H1 (cell line): Measurements from ENCODE around the gene UBE3B. TPM values are rescaled to one million over a fixed set of nuclear protein-coding genes. Genes with fewer than 3 reads are reported as not detected.

Experiments used
- CTCF ChIA-PET: fragments of 300-600 bp; sonication (Branson Sonifier 250); formaldehyde crosslinking; loops from one replicate; lab custom pipeline; 2021; ENCODE audit not compliant: partially characterized antibody; lab: Charles Lee
- POLR2A ChIA-PET: fragments of 300-600 bp; sonication (Branson Sonifier 250); formaldehyde crosslinking; loops from one replicate; lab custom pipeline; 2021; ENCODE audit warnings: inconsistent platforms; ENCODE audit not compliant: partially characterized antibody; lab: Charles Lee
- DNase-seq, 2 experiments: peaks; one replicate each; pipeline versions ENCODE4 v3.0.0 to v3.0.0-alpha.2; 2010 to 2022; ENCODE audit warnings: low spot score in 2 of 2, low read depth in 1 of 2, mixed read lengths in 1 of 2
- FAIRE-seq: peaks from 2 replicates; lab custom pipeline; 2011; peaks lifted over from hg19 to GRCh38; lab: Jason Lieb, UNC
- H2AFZ ChIP-seq: 2 replicates; pipeline ENCODE4 v1.8.1; 2012; ENCODE audit warnings: low read length, inconsistent platforms
- H2AK5ac ChIP-seq: 2 replicates; pipeline ENCODE4 v1.6.1; 2013; ENCODE audit warnings: low read depth, low read length
- H2BK120ac ChIP-seq: replicated peaks from 2 replicates; pipeline ENCODE3; 2013; ENCODE audit warnings: low read depth, low read length, inconsistent platforms
- H2BK12ac ChIP-seq: 2 replicates; pipeline ENCODE4 v1.6.1; 2013; ENCODE audit warnings: low read depth, low read length
- H2BK15ac ChIP-seq: 2 replicates; pipeline ENCODE4 v1.6.1; 2013; ENCODE audit warnings: low read length
- H2BK20ac ChIP-seq: 2 replicates; pipeline ENCODE4 v1.6.1; 2013; ENCODE audit warnings: low read length
- H2BK5ac ChIP-seq: 2 replicates; pipeline ENCODE4 v1.6.1; 2013; ENCODE audit warnings: low read depth, low read length
- H3K14ac ChIP-seq: 2 replicates; pipeline ENCODE4 v1.6.1; 2013; ENCODE audit warnings: inconsistent platforms; ENCODE audit not compliant: insufficient read length
- H3K18ac ChIP-seq: 2 replicates; pipeline ENCODE4 v1.6.1; 2013; ENCODE audit warnings: low read length; ENCODE audit errors: extremely low read depth
- H3K23ac ChIP-seq: 2 replicates; pipeline ENCODE4 v1.6.1; 2013; ENCODE audit warnings: inconsistent platforms; ENCODE audit not compliant: insufficient read length
- H3K23me2 ChIP-seq: 2 replicates; pipeline ENCODE4 v1.6.1; 2013; ENCODE audit warnings: low read depth, low read length
- H3K27ac ChIP-seq: 2 replicates; pipeline ENCODE4 v1.6.1; 2011; ENCODE audit warnings: low read depth, low read length, inconsistent platforms
- H3K27me3 ChIP-seq, 4 experiments: replicated peaks in 1 of 4; 1 replicate in 1 of 4; 2 replicates in 3 of 4; pipeline versions ENCODE4 v1.6.1 to v1.8.1; 2011 to 2013; ENCODE audit warnings: low read length in 3 of 4, mild to moderate bottlenecking in 3 of 4, inconsistent platforms in 2 of 4, mixed read lengths in 2 of 4, moderate library complexity in 1 of 4; ENCODE audit not compliant: control insufficient read depth in 3 of 4, insufficient read depth in 3 of 4; ENCODE audit errors: extremely low read depth in 1 of 4
- H3K36me3 ChIP-seq, 4 experiments: 2 replicates each; pipeline versions ENCODE4 v1.6.1 to v1.8.1; 2011 to 2013; ENCODE audit warnings: mild to moderate bottlenecking in 4 of 4, low read length in 3 of 4, moderate library complexity in 2 of 4, control low read depth in 1 of 4, inconsistent platforms in 1 of 4; ENCODE audit not compliant: insufficient read depth in 4 of 4, control insufficient read depth in 2 of 4
- H3K4ac ChIP-seq: replicated peaks from 2 replicates; pipeline ENCODE3; 2013; ENCODE audit warnings: low read length, low read depth, mixed read lengths, inconsistent platforms; ENCODE audit not compliant: insufficient read length
- H3K4me1 ChIP-seq, 4 experiments: replicated peaks in 1 of 4; 1 replicate in 1 of 4; 2 replicates in 3 of 4; pipeline versions ENCODE4 v1.6.1 to v1.8.1; 2011 to 2013; ENCODE audit warnings: low read length in 3 of 4, inconsistent platforms in 2 of 4, mixed read lengths in 1 of 4; ENCODE audit not compliant: insufficient read depth in 4 of 4, control insufficient read depth in 3 of 4
- H3K4me2 ChIP-seq, 2 experiments: 2 replicates each; pipeline versions ENCODE4 v1.6.1 to v1.8.1; 2011 to 2013; ENCODE audit warnings: low read depth in 2 of 2, low read length in 2 of 2, control low read depth in 1 of 2, inconsistent platforms in 1 of 2, mild to moderate bottlenecking in 1 of 2; ENCODE audit not compliant: insufficient read depth in 1 of 2
- H3K4me3 ChIP-seq, 4 experiments: fragments of 200-600, 300-600 bp in 1 of 4; sonication (generic), shearing (Covaris generic), sonication (Bioruptor Twin) in 1 of 4; 2 replicates each; pipeline versions ENCODE4 v1.5.1 to v1.8.1; 2011 to 2016; ENCODE audit warnings: low read length in 4 of 4, low read depth in 3 of 4, control low read depth in 2 of 4, inconsistent platforms in 2 of 4, mild to moderate bottlenecking in 2 of 4, mixed read lengths in 1 of 4, moderate library complexity in 1 of 4; ENCODE audit not compliant: insufficient read depth in 2 of 4; ENCODE audit errors: extremely low read depth in 1 of 4
- H3K56ac ChIP-seq: replicated peaks from 2 replicates; pipeline ENCODE3; 2013; ENCODE audit warnings: low read depth, mild to moderate bottlenecking, mixed read lengths, low read length, inconsistent platforms; ENCODE audit not compliant: insufficient read length
- H3K79me1 ChIP-seq: 2 replicates; pipeline ENCODE4 v1.6.1; 2013; ENCODE audit warnings: low read depth, low read length, control low read depth
- H3K79me2 ChIP-seq, 2 experiments: 2 replicates each; pipeline versions ENCODE4 v1.6.1 to v1.8.1; 2012 to 2013; ENCODE audit warnings: low read length in 2 of 2, mild to moderate bottlenecking in 2 of 2, inconsistent platforms in 1 of 2; ENCODE audit not compliant: insufficient read depth in 2 of 2, control insufficient read depth in 1 of 2
- H3K9ac ChIP-seq, 4 experiments: replicated peaks in 1 of 4; 1 replicate in 1 of 4; 2 replicates in 3 of 4; pipeline versions ENCODE4 v1.6.1 to v1.8.1; 2011 to 2013; ENCODE audit warnings: low read depth in 3 of 4, low read length in 3 of 4, control low read depth in 2 of 4, mild to moderate bottlenecking in 2 of 4, moderate library complexity in 2 of 4, inconsistent platforms in 1 of 4; ENCODE audit errors: extremely low read depth in 1 of 4
- H3K9me3 ChIP-seq, 2 experiments: 2 replicates each; pipeline versions ENCODE4 v1.6.1 to v1.8.1; 2012 to 2013; ENCODE audit warnings: mild to moderate bottlenecking in 2 of 2, moderate library complexity in 2 of 2, control low read depth in 1 of 2, inconsistent platforms in 1 of 2, low read depth in 1 of 2, low read length in 1 of 2, mixed read lengths in 1 of 2; ENCODE audit not compliant: insufficient read depth in 2 of 2
- H4K20me1 ChIP-seq, 2 experiments: replicated peaks in 1 of 2; 2 replicates each; pipeline versions ENCODE3 to v1.8.1; 2011 to 2013; ENCODE audit warnings: inconsistent platforms in 2 of 2, low read length in 2 of 2, mild to moderate bottlenecking in 1 of 2; ENCODE audit not compliant: insufficient read depth in 2 of 2, control insufficient read depth in 1 of 2
- H4K5ac ChIP-seq: 2 replicates; pipeline ENCODE4 v1.6.1; 2013; ENCODE audit warnings: low read length, low read depth, mixed read lengths, inconsistent platforms; ENCODE audit not compliant: insufficient read length
- H4K8ac ChIP-seq: 2 replicates; pipeline ENCODE4 v1.8.0; 2013; ENCODE audit warnings: mild to moderate bottlenecking, moderate library complexity, low read length, inconsistent platforms; ENCODE audit not compliant: insufficient read depth; ENCODE audit errors: extremely low read depth
- H4K91ac ChIP-seq: replicated peaks from 2 replicates; pipeline ENCODE3; 2013; ENCODE audit warnings: low read length, mixed read lengths, inconsistent platforms; ENCODE audit not compliant: insufficient read length
- CTBP2 ChIP-seq: IDR thresholded peaks from 2 replicates; pipeline ENCODE4 v1.7.0; 2011; ENCODE audit warnings: borderline replicate concordance, mild to moderate bottlenecking, moderate library complexity, mixed read lengths, low read length; ENCODE audit not compliant: insufficient read depth, insufficient read length
- SIN3A ChIP-seq, 2 experiments: IDR thresholded peaks in 1 of 2; conservative IDR thresholded peaks in 1 of 2; 2 replicates each; pipeline ENCODE4 v1.6.1; 2011 to 2012; ENCODE audit warnings: low read length in 2 of 2, improper control_type of control experiment in 1 of 2, low read depth in 1 of 2, mild to moderate bottlenecking in 1 of 2
- WGBS, 2 experiments: shearing (Covaris generic) in 1 of 2; methylation state at CpG; one replicate each; pipeline versions ENCODE4 v1.1.6 to v1.1.7; 2013 to 2015; ENCODE audit warnings: low lambda C conversion rate in 2 of 2, mixed read lengths in 2 of 2, inconsistent platforms in 1 of 2, low coverage in 1 of 2, missing lambda C conversion rate in 1 of 2; ENCODE audit not compliant: insufficient replicate concordance in 2 of 2, insufficient coverage in 1 of 2, insufficient read length in 1 of 2; ENCODE audit errors: extremely low coverage in 1 of 2, missing lambda C conversion rate in 1 of 2; 5-methylcytosine and 5-hydroxymethylcytosine counted together
- polyA plus RNA-seq, 7 experiments: library from polyadenylated mRNA; depleted of rRNA in 3 of 7; stranded (reverse) in 5 of 7; unstranded in 2 of 7; fragments of >200 nt in 5 of 7; fragments of 200-250 nt in 2 of 7; gene quantifications; 1 replicate in 5 of 7; 2 replicates in 1 of 7; 4 replicates in 1 of 7; pipeline versions ENCODE4 v1.2.1 to v1.2.3, GENCODE V29; 2011 to 2013; ENCODE audit warnings: missing spikeins in 2 of 7, mixed read lengths in 2 of 7
- total RNA-seq: library from RNA; stranded (reverse); fragmentation: NEBNext Ultra II Directional; extraction: Animal tissue kit (Norgen Biotek cat#: 25700); gene quantifications from 2 replicates; pipeline ENCODE4 v1.2.1, GENCODE V29; 2021

Gene UBE3B
- total and polyA plus RNA-seq, 2 of the 8 experiments (the other 6 are each of a cell fraction or from before 2014, with no cell fraction given) = 14.0 to 21.1 TPM

DNA sequence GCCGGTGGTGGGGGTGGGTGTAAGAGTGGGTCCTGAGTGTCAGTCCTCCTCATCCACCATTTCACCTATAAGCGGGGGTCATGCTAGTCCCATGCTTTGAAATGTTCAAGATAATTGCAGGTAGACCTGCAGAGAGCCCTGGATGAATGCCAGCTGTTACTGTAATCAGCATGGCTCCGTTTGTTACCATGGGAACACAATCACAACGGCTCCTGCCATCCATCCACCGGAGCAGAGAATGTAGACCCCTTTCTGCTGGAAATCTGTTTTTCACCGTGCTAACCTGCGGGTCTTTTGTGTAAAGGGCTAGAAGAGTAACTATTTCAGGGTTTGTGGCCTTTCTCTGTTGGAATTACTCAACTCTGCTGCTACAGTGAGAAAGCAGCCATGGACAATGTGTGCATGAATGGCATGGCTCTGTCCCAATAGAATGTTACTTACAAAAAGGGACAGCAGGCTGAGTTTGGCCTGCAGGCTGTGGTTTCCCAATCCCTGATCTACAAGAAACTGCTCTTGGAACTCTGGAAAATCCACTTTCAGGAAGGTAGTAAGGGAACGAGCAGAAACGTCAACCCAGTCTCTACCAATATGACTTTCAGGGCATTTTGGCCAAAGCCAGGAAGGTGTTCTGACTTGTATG, 36.5 kb upstream of the UBE3B start:
- Histone ChIP-seq H2BK15ac (no peak overlapping the region), H3K36me3 (no peaks in the 10 kb centered on the region; a peak in 1 of 8 replicates), H3K4me1 (peaks cover 2 to 14% (median 8%) of the 10 kb centered on the region in 4 experiments; a peak in 6 of 7 replicates), H3K27me3 (no peaks in the 10 kb centered on the region), H3K9me3 (no peaks in the 10 kb centered on the region), H2AFZ (no peak overlapping the region), H3K23ac (no peak overlapping the region), H3K14ac (no peak overlapping the region), H3K9ac (no peak overlapping the region), H3K27ac (peak overlapping the region; percentile 63; the same call in 1 of the 2 replicates), H3K4me2 (no peak overlapping the region), H2BK120ac (no peak overlapping the region), H4K8ac (no peak overlapping the region), H2BK12ac (no peak overlapping the region), H4K91ac (no peak overlapping the region), H3K4me3 (no peak overlapping the region), H2BK5ac (no peak overlapping the region), H2BK20ac (no peak overlapping the region), H3K23me2 (no peaks in the 10 kb centered on the region), H4K5ac (no peak overlapping the region), H3K56ac (no peak overlapping the region), H4K20me1 (no peaks in the 10 kb centered on the region), H3K79me2 (no peaks in the 10 kb centered on the region), H3K4ac (no peak overlapping the region), H3K79me1 (no peaks in the 10 kb centered on the region), H3K18ac (no peak overlapping the region), H2AK5ac (no peak overlapping the region)
- FAIRE-seq (peak; percentile 73), DNase-seq (no peak)
- ChIA-PET POLR2A (interaction anchor here (0.8 to 1.5 kb wide), 4 partner anchors 10 to 18 kb away, joined by 3 to 4 read pairs (median 4); no protein-coding TSS in a partner anchor), CTCF (interaction anchor here (1.0 to 17.4 kb wide), 4 partner anchors 8 to 323 kb away, joined by 3 to 181 read pairs (median 7); no protein-coding TSS in a partner anchor)
- WGBS, 2 experiments = 75% methylated on average over 9 of the region's 9 CpGs; no CpG with 5 or more reads in 1 of the 2 experiments
- TF ChIP-seq SIN3A (conservative IDR thresholded peaks at IDR 0.05 in 1 of 2, IDR thresholded peaks at IDR 0.05 in 1 of 2; ENCODE audit: low read depth in 1 of 2, low read length in 2 of 2) = peak in 1 of 2 experiments; percentile 53; a peak in 1 of 4 replicates
- TF ChIP-seq CTBP2 = no peak
